Kidney glomerular epithelial cell (primary cell): ENCODE results near the gene ZNF239.
A peak's percentile ranks its signal among the peaks of the same experiment; 100 is the strongest.
"Not testable (repeated sequence)": the region's sequence is repeated elsewhere in the genome, so short reads cannot be mapped to it uniquely, and the experiment has no call there.

Source experiments
- DNase-seq: peaks from one replicate; lab custom pipeline; 2025; lab: John Stamatoyannopoulos, UW

Gene ZNF239

GRCh38 chr10:43574001-43574892, at the start of gene ZNF239:
Gene ZNF239, minus strand, starts transcription at chr10:43574616. Its CDS starts 16,537 bp downstream, at chr10:43558079.
- DNase-seq, result peak; percentile 71

- DNase-seq, result no peak
These were observed 48.9 kb upstream of the ZNF239 start for GRCh38 chr10:43623351-43623750.

GRCh38 chr10:43622038-43622437, 47.6 kb upstream of the ZNF239 start:
- no peak for DNase-seq

- DNase-seq, result no peak
These were observed 45.0 kb upstream of the ZNF239 start for GRCh38 chr10:43619368-43619767.

GRCh38 chr10:43616697-43617370, 42.4 kb upstream of the ZNF239 start:
- no peak for DNase-seq

- no peak for DNase-seq
These were observed 36.2 kb upstream of the ZNF239 start for GRCh38 chr10:43610636-43611035.

GRCh38 chr10:43607199-43607573, 32.8 kb upstream of the ZNF239 start:
- DNase-seq, result no peak

GRCh38 chr10:43606323-43607198, 32.1 kb upstream of the ZNF239 start, which contains the start of gene ZNF485:
Gene ZNF485, plus strand, starts transcription at chr10:43606438. Its CDS starts 613 bp downstream, at chr10:43607051.
- DNase-seq, result peak; percentile 37

- no peak for DNase-seq
These were observed 31.5 kb upstream of the ZNF239 start for GRCh38 chr10:43605850-43606322.

- not testable (repeated sequence) for DNase-seq
These were observed 27.2 kb upstream of the ZNF239 start for GRCh38 chr10:43601576-43601975.

GRCh38 chr10:43599333-43599732, 24.9 kb upstream of the ZNF239 start:
- no peak for DNase-seq

- no peak for DNase-seq
These were observed 24.0 kb upstream of the ZNF239 start for GRCh38 chr10:43598446-43598845.

GRCh38 chr10:43596546-43596945, 22.1 kb upstream of the ZNF239 start:
- DNase-seq, result no peak

- no peak for DNase-seq
These were observed 21.4 kb upstream of the ZNF239 start for GRCh38 chr10:43595739-43596298.

- peak; percentile 18 for DNase-seq
These were observed 20.7 kb upstream of the ZNF239 start for GRCh38 chr10:43594944-43595589.

- DNase-seq, result no peak
These were observed 17.0 kb upstream of the ZNF239 start for GRCh38 chr10:43591303-43591904.

GRCh38 chr10:43586730-43587115, 12.3 kb upstream of the ZNF239 start:
- DNase-seq, result not testable (repeated sequence)

GRCh38 chr10:43585981-43586729, 11.7 kb upstream of the ZNF239 start:
- DNase-seq, result no peak

- no peak for DNase-seq
These were observed 10.6 kb upstream of the ZNF239 start for GRCh38 chr10:43585046-43585445.

GRCh38 chr10:43584051-43584450, 9.6 kb upstream of the ZNF239 start:
- DNase-seq, result no peak
